ENCODE results near the gene SPG11. TPM values are rescaled to one million over a fixed set of nuclear protein-coding genes. Genes with fewer than 3 reads are reported as not detected.
"Not testable (repeated sequence)": the region's sequence is repeated elsewhere in the genome, so short reads cannot be mapped to it uniquely, and the experiment has no call there.

The SPG11 gene
- total RNA-seq, 1 donor from 2014 or later = 30.2 TPM

- DNase-seq (ENCODE audit: low read depth in 2 of 2) = peak; percentile 16 to 74
Measured at GRCh38 chr15:44554934-44555723, 108.3 kb downstream of the SPG11 start.

- no peak for DNase-seq (ENCODE audit: low read depth in 2 of 2)
Measured at GRCh38 chr15:44550734-44551133, 112.7 kb downstream of the SPG11 start.

GRCh38 chr15:44550256-44550655 is 113.2 kb downstream of the SPG11 start:
- DNase-seq (ENCODE audit: low read depth in 2 of 2) = peak; percentile 37 to 63

GRCh38 chr15:44549152-44549551 is 114.3 kb downstream of the SPG11 start:
- DNase-seq (ENCODE audit: low read depth in 2 of 2) = not testable (repeated sequence)

GRCh38 chr15:44545913-44546802 is 117.3 kb downstream of the SPG11 start:
- peak in 1 of 2 donors; percentile 34 for DNase-seq (ENCODE audit: low read depth in 2 of 2)

GRCh38 chr15:44544745-44545144 is 118.7 kb downstream of the SPG11 start:
- not testable (repeated sequence) for DNase-seq (ENCODE audit: low read depth in 2 of 2)

DNA sequence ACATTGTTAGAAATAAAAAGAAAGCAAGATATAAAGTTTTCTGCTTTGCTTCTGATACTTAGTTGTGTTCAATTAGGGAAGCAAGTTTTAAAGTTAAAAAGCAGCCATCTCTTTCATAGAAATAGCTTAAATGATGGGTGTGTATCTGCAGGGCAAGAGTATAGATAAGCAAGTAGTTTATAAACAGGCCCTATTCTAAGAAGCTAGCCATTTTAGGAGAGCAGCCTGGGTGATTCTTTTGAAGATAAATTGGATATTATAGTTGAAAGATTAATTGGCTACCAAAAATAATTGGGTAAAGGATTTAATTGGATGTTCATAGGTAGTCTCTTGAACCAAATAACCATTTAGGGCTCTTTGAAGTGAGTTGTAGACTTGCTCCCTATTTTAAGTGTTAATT is 120.9 kb downstream of the SPG11 start:
- DNase-seq (ENCODE audit: low read depth in 2 of 2) = no peak

GRCh38 chr15:44541282-44541958 is 122.0 kb downstream of the SPG11 start:
- DNase-seq (ENCODE audit: low read depth in 2 of 2) = peak; percentile 28 to 76

DNA sequence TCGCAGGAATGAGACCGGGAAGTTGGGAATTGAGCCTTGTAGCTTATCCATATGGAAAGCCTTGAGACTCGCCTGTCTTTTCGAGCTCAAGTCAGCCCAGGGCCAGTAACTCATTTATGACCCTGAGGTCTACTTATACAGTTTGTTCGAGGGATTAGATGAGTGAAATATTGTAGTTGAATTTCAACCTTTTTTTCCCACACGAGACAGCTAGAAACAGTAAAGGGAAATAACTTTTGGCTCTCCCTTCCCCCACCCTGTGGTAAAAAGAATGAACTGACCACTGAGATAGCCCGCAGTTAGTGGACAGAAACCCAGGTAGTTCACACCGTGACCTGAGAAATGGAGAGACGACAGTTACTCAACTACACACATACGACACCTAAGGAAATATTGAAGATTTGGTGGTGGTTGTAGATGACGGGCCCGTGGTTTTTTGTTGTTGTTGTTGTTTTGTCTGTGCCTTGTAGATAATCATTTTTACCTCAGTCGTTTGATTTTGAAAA is 125.7 kb downstream of the SPG11 start:
- peak; percentile 20 to 39 for DNase-seq (ENCODE audit: low read depth in 2 of 2)

DNA sequence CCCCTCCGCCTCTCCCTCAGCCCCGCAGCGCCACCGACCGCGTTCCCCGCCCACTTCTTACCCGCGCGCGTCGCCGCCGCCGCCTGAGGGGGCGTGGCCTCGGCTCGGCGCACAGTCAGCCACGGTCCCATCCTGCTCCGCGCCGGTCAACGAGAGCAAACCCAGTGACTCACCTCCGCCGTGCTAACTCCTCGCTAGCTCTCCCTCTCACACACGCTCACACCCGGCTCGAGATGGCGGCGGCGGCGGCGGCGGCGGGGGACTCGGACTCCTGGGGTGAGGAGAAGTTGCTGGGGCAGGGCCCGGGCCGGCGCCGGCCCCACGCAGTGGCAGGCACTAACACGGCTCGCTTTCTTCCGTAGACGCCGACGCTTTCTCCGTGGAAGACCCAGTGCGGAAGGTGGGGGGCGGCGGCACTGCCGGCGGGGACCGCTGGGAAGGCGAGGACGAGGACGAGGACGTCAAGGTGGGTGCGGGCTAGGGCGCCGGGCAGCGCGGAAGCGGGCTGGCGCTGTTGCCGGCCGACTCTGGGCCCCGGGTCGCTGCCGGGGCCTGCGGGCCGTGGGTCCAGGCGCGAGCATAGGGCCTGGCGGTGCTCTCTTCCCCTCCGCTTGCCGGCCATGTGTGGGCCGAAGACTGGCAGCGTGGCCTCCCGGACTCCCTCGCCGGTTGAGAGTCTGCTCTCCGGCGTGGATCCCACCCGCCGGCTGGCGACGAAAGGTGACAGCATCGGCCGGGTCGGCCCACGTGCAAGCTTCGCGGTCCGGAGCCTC is 126.3 kb downstream of the SPG11 start, which contains the start of gene EIF3J:
TSS of gene EIF3J (plus strand) at position 186 of the 773 bp plus-strand sequence. CDS start at position 234, 48 bp downstream.
- DNase-seq (ENCODE audit: low read depth in 2 of 2) = peak; percentile 91 to 97

- peak in 1 of 2 donors; percentile 51 for DNase-seq (ENCODE audit: low read depth in 2 of 2)
Measured at GRCh38 chr15:44536302-44536961, 127.0 kb downstream of the SPG11 start.

- no peak for DNase-seq (ENCODE audit: low read depth in 2 of 2)
Measured at GRCh38 chr15:44535523-44536301, 127.8 kb downstream of the SPG11 start.

DNA sequence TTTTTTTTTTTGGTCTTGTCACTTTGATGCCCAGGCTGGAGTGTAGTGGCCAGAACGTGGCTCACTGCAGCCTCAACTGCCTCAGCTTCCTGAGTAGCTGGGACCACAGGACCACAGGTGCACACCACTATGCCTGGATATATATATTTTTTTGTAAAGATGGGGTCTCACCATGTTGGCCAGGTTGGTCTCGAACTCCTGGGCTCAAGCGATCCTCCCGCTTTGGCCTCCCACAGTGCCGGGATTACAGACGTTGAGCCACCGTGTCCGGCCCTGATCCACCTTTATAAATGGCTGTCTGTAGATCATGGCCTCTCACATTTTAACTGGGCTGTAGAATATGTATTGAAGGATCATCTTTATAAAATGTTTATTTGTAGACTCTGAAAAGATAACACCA is 128.4 kb downstream of the SPG11 start:
- no peak for DNase-seq (ENCODE audit: low read depth in 2 of 2)

GRCh38 chr15:44532689-44533088 is 130.8 kb downstream of the SPG11 start:
- DNase-seq (ENCODE audit: low read depth in 2 of 2) = no peak

DNA sequence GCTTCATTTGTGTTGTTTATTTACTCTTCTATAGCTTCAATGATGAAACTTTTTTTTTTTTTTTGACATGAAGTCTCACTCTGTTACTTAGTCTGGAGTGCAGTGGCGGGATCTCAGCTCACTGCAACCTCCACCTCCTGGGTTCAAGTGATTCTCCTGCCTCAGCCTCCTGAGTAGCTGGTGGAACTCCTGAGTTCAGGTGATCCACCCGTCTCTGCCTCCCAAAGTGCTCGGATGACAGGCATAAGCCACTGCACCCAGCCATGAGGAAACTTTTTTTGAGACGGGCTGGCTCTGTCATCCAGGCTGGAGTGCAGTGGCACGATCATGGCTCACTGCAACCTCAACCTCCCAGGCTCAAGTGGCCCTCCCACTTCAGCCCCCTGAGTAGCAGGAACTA is 131.2 kb downstream of the SPG11 start:
- DNase-seq (ENCODE audit: low read depth in 2 of 2) = not testable (repeated sequence)

DNA sequence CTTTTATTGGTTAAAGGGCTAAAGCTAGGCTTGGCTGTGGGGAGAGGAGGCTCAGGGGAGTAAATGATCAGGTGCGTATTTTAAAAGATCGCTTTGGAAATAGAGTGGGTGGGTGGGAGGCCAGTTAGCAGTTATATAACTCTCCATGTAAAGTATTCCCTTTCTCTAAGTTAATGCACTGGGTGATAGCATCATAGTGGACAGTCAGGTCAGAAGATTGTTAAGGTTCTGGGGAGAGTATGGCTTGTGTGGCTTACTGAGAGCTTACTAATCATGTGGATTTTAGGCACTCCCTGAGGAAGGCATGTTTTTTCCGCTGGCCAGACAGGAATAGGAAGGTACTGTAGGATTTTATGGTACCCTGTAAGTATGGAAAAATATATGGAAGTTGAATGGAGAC is 132.8 kb downstream of the SPG11 start:
- no peak for DNase-seq (ENCODE audit: low read depth in 2 of 2)

DNA sequence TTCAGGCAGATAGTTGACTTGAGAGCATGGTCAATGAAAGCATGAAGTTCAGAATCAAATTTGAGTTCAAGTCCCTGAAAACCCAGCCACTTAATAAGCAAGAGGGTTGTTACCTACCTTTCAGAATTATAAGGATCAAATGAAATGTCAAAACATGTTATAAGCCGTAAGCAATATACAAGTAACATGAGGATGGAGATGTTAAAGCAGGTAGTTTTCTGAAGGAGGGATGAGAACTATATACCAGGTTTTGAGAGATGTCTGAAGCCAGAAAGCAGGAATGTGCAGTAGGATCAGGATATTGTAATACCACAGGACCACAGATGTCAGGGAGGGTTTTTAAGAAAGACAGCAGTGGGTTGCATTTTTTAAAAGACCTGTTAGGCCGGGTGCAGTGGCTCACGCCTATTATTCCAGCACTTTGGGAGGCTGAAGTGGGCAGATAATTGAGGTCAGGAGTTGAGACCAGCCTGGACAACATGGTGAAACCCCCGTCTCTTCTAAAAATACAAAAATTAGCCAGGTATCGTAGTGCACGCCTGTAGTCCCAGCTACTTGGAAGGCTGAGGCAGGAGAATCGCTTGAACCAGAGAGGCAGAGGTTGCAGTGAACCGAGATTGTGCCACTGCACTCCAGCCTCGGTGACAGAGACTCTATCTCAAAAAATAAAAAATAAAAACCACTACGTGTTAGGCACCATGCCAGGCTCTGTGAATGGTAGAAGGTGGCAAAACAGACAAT is 133.4 kb downstream of the SPG11 start:
- DNase-seq (ENCODE audit: low read depth in 2 of 2) = no peak

DNA sequence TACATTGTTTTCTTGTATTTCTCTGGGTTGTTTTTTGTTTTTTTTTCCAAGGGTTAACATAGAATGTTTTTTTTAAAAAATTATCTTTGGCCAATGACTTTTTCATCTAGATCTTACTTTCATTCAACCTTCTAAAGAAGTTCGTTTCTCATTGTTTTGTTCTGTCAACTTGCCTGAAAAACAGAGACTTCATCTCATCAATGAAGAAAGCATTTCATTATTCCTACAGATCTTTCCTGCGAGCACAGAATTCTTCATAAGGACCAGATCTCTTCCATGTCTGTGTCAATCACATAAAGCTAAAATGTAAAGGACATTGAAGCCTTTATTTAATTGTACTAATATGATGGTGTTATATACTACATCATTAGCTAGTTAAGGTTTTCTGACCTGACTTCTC is 136.2 kb downstream of the SPG11 start:
- no peak for DNase-seq (ENCODE audit: low read depth in 2 of 2)

GRCh38 chr15:44525018-44525417 is 138.4 kb downstream of the SPG11 start:
- no peak for DNase-seq (ENCODE audit: low read depth in 2 of 2)
